GM12875 (cell line): Measurements from ENCODE around the gene CADM1.

Experiments used
- H3K4me3 ChIP-seq: one replicate; pipeline ENCODE4 v1.5.1; 2011; ENCODE audit warnings: low read depth, low read length, control low read depth
- CTCF ChIP-seq: IDR thresholded peaks from 2 replicates; pipeline ENCODE4 v1.5.1; 2011; ENCODE audit warnings: low read depth, mild to moderate bottlenecking, control low read depth, inconsistent platforms, low read length, moderate library complexity, borderline replicate concordance; ENCODE audit not compliant: insufficient read depth

CADM1 gene

GRCh38 chr11:115128226-115128625 lies 376.0 kb downstream of the CADM1 start:
- TF ChIP-seq CTCF = no peak
- H3K4me3 ChIP-seq = no peak overlapping the region

GRCh38 chr11:115127790-115128189 lies 376.4 kb downstream of the CADM1 start:
- H3K4me3 ChIP-seq = no peak overlapping the region
- TF ChIP-seq CTCF = no peak

GRCh38 chr11:115126515-115127208 lies 377.6 kb downstream of the CADM1 start:
- no peak for TF ChIP-seq CTCF
- H3K4me3 ChIP-seq = no peak overlapping the region

- no peak overlapping the region for H3K4me3 ChIP-seq
- no peak for TF ChIP-seq CTCF
These were observed 378.1 kb downstream of the CADM1 start for GRCh38 chr11:115126092-115126491.

GRCh38 chr11:115124786-115125185 lies 379.4 kb downstream of the CADM1 start:
- TF ChIP-seq CTCF = no peak
- no peak overlapping the region for H3K4me3 ChIP-seq

GRCh38 chr11:115123641-115124040 lies 380.6 kb downstream of the CADM1 start:
- TF ChIP-seq CTCF = no peak
- no peak overlapping the region for H3K4me3 ChIP-seq

GRCh38 chr11:115122274-115122673 lies 381.9 kb downstream of the CADM1 start:
- TF ChIP-seq CTCF = no peak
- H3K4me3 ChIP-seq = no peak overlapping the region
